K562 (cell line): ENCODE results near the gene MRGPRF. TPM values are rescaled to one million over a fixed set of nuclear protein-coding genes. Genes with fewer than 3 reads are reported as not detected.

Experiments
- ATAC-seq: fragments of 200-7000 bp; cut with Tn5 transposase; 3 replicates; pipeline ENCODE4 v1.9.1; 2020; ENCODE audit warnings: moderate library complexity
- BruUV-seq: library from RNA; stranded (reverse); fragments of 400-500 nt; replicated peaks from 2 replicates; lab custom pipeline; 2021; lab: Mats Ljungman, UMichigan
- CTCF ChIA-PET: fragments of 300-600 bp; formaldehyde crosslinking; extraction: SDS; loops from one replicate; lab custom pipeline; 2021; ENCODE audit warnings: low intra/inter-chr PET ratio; lab: Yijun Ruan, JAX
- POLR2A ChIA-PET: fragments of 300-600, 350-650 bp; sonication (Branson Sonifier 250); formaldehyde crosslinking; extraction: SDS; loops from one replicate; lab custom pipeline; 2021; ENCODE audit warnings: antibody characterized with exemption, inconsistent platforms; lab: Yijun Ruan, JAX
- DNase-seq, 4 experiments: peaks; one replicate each; pipeline versions ENCODE4 v3.0.0 to v3.0.0-alpha.2; 2011 to 2018; ENCODE audit warnings: low spot score in 3 of 4, mixed read lengths in 3 of 4; ENCODE audit errors: extremely low read depth in 1 of 4
- FAIRE-seq: peaks from 2 replicates; lab custom pipeline; 2011; peaks lifted over from hg19 to GRCh38; lab: Jason Lieb, UNC
- H2AFZ ChIP-seq: 2 replicates; pipeline ENCODE4 v1.6.0; 2011; ENCODE audit warnings: low read depth, low read length, control low read depth, inconsistent platforms
- H3K27ac ChIP-seq: fragments of 200-600 bp; 3 replicates; pipeline ENCODE4 v1.8.0; 2011; ENCODE audit warnings: low read depth, mild to moderate bottlenecking, control low read depth, inconsistent platforms, low read length, moderate library complexity, mixed read lengths; ENCODE audit errors: extremely low read depth
- H3K27me3 ChIP-seq, 2 experiments: fragments of 300-600 bp in 1 of 2; 2 replicates in 1 of 2; 3 replicates in 1 of 2; pipeline versions ENCODE4 v1.6.0 to v1.8.0; 2011; ENCODE audit warnings: inconsistent platforms in 2 of 2, low read length in 2 of 2, mild to moderate bottlenecking in 1 of 2, mixed read lengths in 1 of 2, moderate library complexity in 1 of 2; ENCODE audit not compliant: control insufficient read depth in 2 of 2, insufficient read depth in 2 of 2
- H3K36me3 ChIP-seq: fragments of 300-600 bp; 3 replicates; pipeline ENCODE4 v1.8.0; 2011; ENCODE audit warnings: mild to moderate bottlenecking, low read length, inconsistent platforms; ENCODE audit not compliant: control insufficient read depth, insufficient read depth
- H3K4me1 ChIP-seq, 2 experiments: fragments of 200-600 bp in 1 of 2; replicated peaks in 1 of 2; 2 replicates in 1 of 2; 3 replicates in 1 of 2; pipeline versions ENCODE4 v1.5.1 to v1.8.0; 2011; ENCODE audit warnings: inconsistent platforms in 2 of 2, low read length in 2 of 2, mild to moderate bottlenecking in 1 of 2, mixed read lengths in 1 of 2, moderate library complexity in 1 of 2; ENCODE audit not compliant: control insufficient read depth in 2 of 2, insufficient read depth in 2 of 2
- H3K4me2 ChIP-seq: 2 replicates; pipeline ENCODE4 v1.6.1; 2011; ENCODE audit warnings: low read length, control low read depth, inconsistent platforms, mixed read lengths; ENCODE audit not compliant: insufficient read depth
- H3K4me3 ChIP-seq: fragments of 200-600 bp; sonication (generic), shearing (Covaris generic); 2 replicates; pipeline ENCODE4 v1.5.1; 2016; ENCODE audit warnings: control low read depth, inconsistent platforms
- H3K79me2 ChIP-seq: fragments of 200-600 bp; 3 replicates; pipeline ENCODE4 v1.8.0; 2011; ENCODE audit warnings: low read length, inconsistent platforms; ENCODE audit not compliant: control insufficient read depth, insufficient read depth
- H3K9ac ChIP-seq, 2 experiments: 2 replicates each; pipeline versions ENCODE4 v1.6.0 to v1.6.1; 2011; ENCODE audit warnings: low read depth in 2 of 2, low read length in 2 of 2, control low read depth in 1 of 2, inconsistent platforms in 1 of 2, mild to moderate bottlenecking in 1 of 2, mixed read lengths in 1 of 2; ENCODE audit not compliant: insufficient read depth in 1 of 2
- H3K9me1 ChIP-seq: one replicate; pipeline ENCODE4 v1.6.0; 2011; ENCODE audit warnings: inconsistent platforms, mild to moderate bottlenecking, low read length, moderate library complexity; ENCODE audit not compliant: control insufficient read depth, insufficient read depth
- H3K9me3 ChIP-seq: replicated peaks from 2 replicates; pipeline ENCODE4 v1.5.1; 2011; ENCODE audit warnings: low read depth, low read length, inconsistent platforms; ENCODE audit not compliant: control insufficient read depth, insufficient read depth
- H4K20me1 ChIP-seq: replicated peaks from 2 replicates; pipeline ENCODE4 v1.6.1; 2011; ENCODE audit warnings: low read length, inconsistent platforms, mixed read lengths; ENCODE audit not compliant: control insufficient read depth, insufficient read depth
- ARID1B ChIP-seq: fragments of 450-650 bp; IDR thresholded peaks from 2 replicates; pipeline ENCODE4 v1.6.1; 2016; ENCODE audit warnings: antibody characterized with exemption, mild to moderate bottlenecking, inconsistent platforms
- KLF1 ChIP-seq: fragments of 450-650 bp; IDR thresholded peaks from 2 replicates; pipeline ENCODE4 v1.6.1; 2016; ENCODE audit warnings: missing genetic modification characterization, missing compliant biosample characterization
- MBD2 ChIP-seq: sonication (generic); IDR thresholded peaks from 2 replicates; pipeline ENCODE4 v1.6.1; 2016; ENCODE audit warnings: low read depth, borderline replicate concordance
- NFYB ChIP-seq: IDR thresholded peaks from 2 replicates; pipeline ENCODE4 v1.6.1; 2011; ENCODE audit warnings: mild to moderate bottlenecking, moderate library complexity; ENCODE audit not compliant: insufficient read length; ENCODE audit errors: extremely low read depth
- SPI1 ChIP-seq: IDR thresholded peaks from 2 replicates; pipeline ENCODE4 v1.6.1; 2011; ENCODE audit warnings: low read depth, low read length, control low read depth, borderline replicate concordance
- SRF ChIP-seq, 2 experiments: fragments of 250-450, 450-650 bp in 1 of 2; sonication (Bioruptor Pico) in 1 of 2; sonication (generic) in 1 of 2; formaldehyde crosslinking; IDR thresholded peaks; 2 replicates each; pipeline versions ENCODE4 v1.5.0 to v1.5.1; 2020 to 2022; ENCODE audit warnings: mild to moderate bottlenecking in 1 of 2, missing genetic modification reagents in 1 of 2
- TBP ChIP-seq: optimal IDR thresholded peaks from 2 replicates; pipeline ENCODE3; 2011; ENCODE audit warnings: low read depth, low read length, improper control_type of control experiment
- ZBED1 ChIP-seq: IDR thresholded peaks from 2 replicates; pipeline ENCODE4 v1.6.1; 2014
- ZFP36 ChIP-seq: fragments of 150-350 bp; IDR thresholded peaks from 2 replicates; pipeline ENCODE4 v1.6.1; 2018; ENCODE audit warnings: low read length, low read depth; ENCODE audit not compliant: partially characterized antibody
- ZNF143 ChIP-seq: sonication (generic); formaldehyde crosslinking; IDR thresholded peaks from 2 replicates; pipeline ENCODE4 v1.9.0; 2022; ENCODE audit warnings: mild to moderate bottlenecking, missing genetic modification reagents
- ZNF57 ChIP-seq: fragments of 450-650 bp; formaldehyde crosslinking; IDR thresholded peaks from 2 replicates; pipeline ENCODE4 v1.4.0; 2020; ENCODE audit warnings: mild to moderate bottlenecking, moderate library complexity
- WGBS: fragments of 100-300 bp; shearing (Covaris generic); methylation state at CpG from one replicate; pipeline ENCODE4 v1.1.6; 2016; ENCODE audit warnings: low coverage, mixed read lengths; ENCODE audit not compliant: insufficient coverage; ENCODE audit errors: missing lambda C conversion rate; 5-methylcytosine and 5-hydroxymethylcytosine counted together
- in situ Hi-C: fragments of 300-500 bp; cut with MboI; formaldehyde crosslinking; loops from 4 replicates; pipeline ENCODE4 v1.15.0; 2018; ENCODE audit warnings: inconsistent platforms, mixed read lengths
- intact Hi-C: fragments of 100-400 bp; cut with micrococcal nuclease; formaldehyde crosslinking; loops from 2 replicates; pipeline ENCODE4 v1.14.2; 2022
- polyA plus RNA-seq, 8 experiments: library from polyadenylated mRNA; depleted of rRNA in 4 of 8; stranded (reverse) in 5 of 8; unstranded in 3 of 8; fragments of >200 nt; fragmentation: Nextera tagmentation in 2 of 8; fragmentation: Illumina TruSeq in 1 of 8; extraction: Ambion mirVana in 2 of 8; extraction: Trizol in 1 of 8; gene quantifications; 2 replicates each; pipeline versions ENCODE4 v1.2.1 to v1.2.3, GENCODE V29; 2011 to 2014; ENCODE audit warnings: inconsistent platforms in 1 of 8, missing spikeins in 1 of 8
- total RNA-seq, 7 experiments: library from RNA; depleted of rRNA in 6 of 7; stranded (reverse); fragments of >200 nt in 6 of 7; fragmentation: Illumina TruSeq in 2 of 7; extraction: Trizol in 2 of 7; gene quantifications; 2 replicates each; pipeline versions ENCODE4 v1.2.1 to v1.2.3, GENCODE V29; 2011 to 2021; ENCODE audit warnings: low replicate concordance in 1 of 7

The MRGPRF gene
- total and polyA plus RNA-seq, 9 of the 15 experiments (the other 6 are each of a cell fraction or from before 2014, with no cell fraction given), result not detected

- peak in 2 of 4 experiments; percentile 14 to 30 for DNase-seq
- Histone ChIP-seq H3K79me2 (peaks cover 12% of the 10 kb centered on the region), H4K20me1 (peaks cover 8% of the 10 kb centered on the region; the same call in 1 of the 2 replicates), H3K27ac (no peak overlapping the region; the same call in 1 of the 3 replicates), H3K4me2 (peak overlapping the region; percentile 76), H3K9me1 (no peaks in the 10 kb centered on the region), H3K4me1 (peaks cover 7 to 39% of the 10 kb centered on the region in 2 experiments; a peak in 4 of 5 replicates), H2AFZ (peak overlapping the region; percentile 96), H3K9me3 (no peaks in the 10 kb centered on the region), H3K27me3 (no peaks in the 10 kb centered on the region), H3K9ac (peak overlapping the region; percentile 74 to 91), H3K4me3 (peak overlapping the region; percentile 92), H3K36me3 (no peaks in the 10 kb centered on the region; the same call in 2 of the 3 replicates)
- in situ Hi-C loops (no loop called here), intact Hi-C loops (no loop called here)
- no peak for FAIRE-seq
- TF ChIP-seq ZFP36, result peak; percentile 8
- TF ChIP-seq ZBED1, result no peak
- TF ChIP-seq SPI1, result peak; percentile 72; the same call in 1 of the 2 replicates
- BruUV-seq, result no TSS peak
- no peak; the same call in 2 of the 3 replicates for ATAC-seq
- ChIA-PET POLR2A (interaction anchor here (0.9 kb wide), 1 partner anchor 65 kb away, joined by 3 read pairs; no protein-coding TSS in a partner anchor), CTCF (no interaction called here)
- WGBS, result 22% methylated on average over 13 of the region's 15 CpGs
Measured at GRCh38 chr11:69049490-69049867, 36.4 kb upstream of the MRGPRF start.

DNA sequence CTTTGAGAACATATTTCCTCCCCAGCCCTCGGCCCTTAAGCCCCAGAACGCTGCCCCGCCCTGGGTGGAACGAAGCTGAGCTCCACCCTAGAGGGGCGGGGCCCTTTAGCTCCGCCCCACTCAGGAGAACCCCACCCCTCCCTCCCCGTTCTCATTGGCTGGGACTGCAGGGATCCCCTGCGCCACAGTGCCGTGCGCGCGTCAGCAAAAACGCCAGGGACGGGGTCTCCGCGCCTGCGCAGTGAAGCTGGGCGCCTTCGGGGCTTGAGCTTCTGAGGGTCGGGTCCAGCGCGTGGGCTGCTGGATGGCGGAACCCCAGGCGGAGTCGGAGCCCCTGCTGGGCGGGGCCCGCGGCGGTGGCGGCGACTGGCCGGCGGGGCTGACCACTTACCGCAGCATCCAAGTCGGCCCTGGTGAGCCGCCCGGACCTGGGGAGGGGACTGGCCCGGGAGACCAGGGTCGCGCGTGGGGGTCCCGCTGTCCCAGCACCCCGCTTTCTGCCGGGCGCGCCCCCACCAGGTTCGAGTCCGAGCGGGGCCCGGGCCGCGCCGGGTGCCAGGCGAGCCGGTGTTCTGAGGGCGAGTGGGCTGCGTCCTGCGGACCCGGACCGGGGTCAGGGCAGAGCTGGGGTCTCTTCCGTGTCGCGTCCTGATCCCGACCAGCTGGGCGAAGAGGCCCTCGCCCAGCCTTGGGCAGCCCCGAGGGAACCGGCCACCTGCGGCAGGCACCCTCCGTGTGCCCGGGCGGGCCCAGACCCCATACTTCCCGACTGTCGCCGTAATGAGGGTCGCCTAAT lies 35.8 kb upstream of the MRGPRF start, which contains the start of gene TPCN2:
Gene TPCN2, plus strand, starts transcription at position 239 of the 796 bp plus-strand sequence. Its CDS starts 66 bp downstream, at position 305.
- Histone ChIP-seq H3K79me2 (peaks cover 12% of the 10 kb centered on the region), H3K9me1 (no peaks in the 10 kb centered on the region), H3K36me3 (no peaks in the 10 kb centered on the region; the same call in 2 of the 3 replicates), H3K9ac (peak within 1 kb of the TSS; percentile 74 to 91), H3K9me3 (no peaks in the 10 kb centered on the region), H3K4me1 (peaks cover 7 to 39% of the 10 kb centered on the region in 2 experiments; a peak in 4 of 5 replicates), H3K4me2 (peak within 1 kb of the TSS; percentile 76), H3K27ac (peak within 1 kb of the TSS; percentile 61), H3K4me3 (peak within 1 kb of the TSS; percentile 92), H2AFZ (peak within 1 kb of the TSS; percentile 96), H3K27me3 (peaks cover 0 to 4% of the 10 kb centered on the region in 2 experiments; a peak in 1 of 5 replicates), H4K20me1 (peaks cover 8% of the 10 kb centered on the region; the same call in 1 of the 2 replicates)
- in situ Hi-C loops (no loop called here), intact Hi-C loops (no loop called here)
- ChIA-PET CTCF (no interaction called here), POLR2A (interaction anchor here (0.9 to 1.0 kb wide), 2 partner anchors 21 to 64 kb away, joined by 3 to 4 read pairs; no protein-coding TSS in a partner anchor)
- peak; percentile 99 for FAIRE-seq
- BruUV-seq, result no TSS peak
- peak; percentile 99 for ATAC-seq
- WGBS, result 1% methylated on average over 44 of the region's 76 CpGs
- peak; percentile 97 to 100 (median 100) for DNase-seq
- TF ChIP-seq NFYB, result peak; percentile 78
- peak; percentile 82 for TF ChIP-seq KLF1 (tag)
- peak; percentile 51 for TF ChIP-seq TBP
- TF ChIP-seq ZNF57, result no peak
- peak in 1 of 2 experiments; percentile 82; a peak in 1 of 4 replicates for TF ChIP-seq SRF (CRISPR knock-in tag; IDR thresholded peaks at IDR 0.05)
- peak; percentile 37; the same call in 1 of the 2 replicates for TF ChIP-seq MBD2
- no peak for TF ChIP-seq ARID1B
- TF ChIP-seq ZNF143 (CRISPR knock-in tag), result no peak
